ENCODE measurements around the gene PFDN1.

- TF ChIP-seq PAX5 (IDR thresholded peaks at IDR 0.05; ENCODE audit: insufficient read depth, low read length, severe bottlenecking) (no peak), POLR2A (IDR thresholded peaks at IDR 0.05; ENCODE audit: low read depth, low read length) (no peak), POLR2AphosphoS5 (IDR thresholded peaks at IDR 0.05; ENCODE audit: low read depth, low read length) (no peak), TAF1 (IDR thresholded peaks at IDR 0.05; ENCODE audit: low read depth, low read length) (no peak)
These were observed 10.5 kb downstream of the PFDN1 start for GRCh38 chr5:140292212-140293036.

Data from GM12891 (cell line).